NCI-H187 treated with DMSO at 0.1 percent for 48 hours (cell line): ENCODE measurements around the gene FAM3A.
"Not testable (repeated sequence)": the region's sequence is repeated elsewhere in the genome, so short reads cannot be mapped to it uniquely, and the experiment has no call there.

Experiments
- DNase-seq: peaks from one replicate; lab custom pipeline; 2025; lab: John Stamatoyannopoulos, UW

The FAM3A gene

GRCh38 chrX:154502989-154503388 is 13.0 kb downstream of the FAM3A start:
- no peak for DNase-seq

- no peak for DNase-seq
Measured at GRCh38 chrX:154502098-154502497, 13.9 kb downstream of the FAM3A start.

- DNase-seq, result not testable (repeated sequence)
Measured at GRCh38 chrX:154501423-154501822, 14.6 kb downstream of the FAM3A start.

GRCh38 chrX:154496591-154497137 is 19.4 kb downstream of the FAM3A start:
- DNase-seq, result not testable (repeated sequence)

GRCh38 chrX:154495472-154495922 is 20.5 kb downstream of the FAM3A start:
- DNase-seq, result no peak

- no peak for DNase-seq
Measured at GRCh38 chrX:154494715-154495114, 21.3 kb downstream of the FAM3A start.

GRCh38 chrX:154490414-154491083 is 25.5 kb downstream of the FAM3A start, which contains the start of gene SLC10A3:
SLC10A3 (minus strand) TSS chrX:154490629; CDS start chrX:154488940, 1,689 bp downstream.
- DNase-seq, result peak; percentile 67

GRCh38 chrX:154490021-154490413 is 26.0 kb downstream of the FAM3A start:
- no peak for DNase-seq

GRCh38 chrX:154489182-154489581 is 26.9 kb downstream of the FAM3A start:
- DNase-seq, result no peak

- DNase-seq, result no peak
Measured at GRCh38 chrX:154488336-154489075, 27.5 kb downstream of the FAM3A start.

GRCh38 chrX:154487518-154488290 is 28.3 kb downstream of the FAM3A start:
- no peak for DNase-seq

GRCh38 chrX:154486396-154487207 is 29.4 kb downstream of the FAM3A start, which contains the start of gene UBL4A:
UBL4A (minus strand) TSS chrX:154486615; CDS start chrX:154486584, 31 bp downstream.
- no peak for DNase-seq

- no peak for DNase-seq
Measured at GRCh38 chrX:154486052-154486395, 30.0 kb downstream of the FAM3A start.

- no peak for DNase-seq
Measured at GRCh38 chrX:154485150-154486051, 30.6 kb downstream of the FAM3A start.

GRCh38 chrX:154484255-154485149 is 31.5 kb downstream of the FAM3A start:
- DNase-seq, result no peak

- DNase-seq, result no peak
Measured at GRCh38 chrX:154483325-154483724, 32.7 kb downstream of the FAM3A start.

GRCh38 chrX:154482786-154483185 is 33.2 kb downstream of the FAM3A start:
- DNase-seq, result no peak

GRCh38 chrX:154481911-154482601 is 34.0 kb downstream of the FAM3A start:
- DNase-seq, result no peak

GRCh38 chrX:154481195-154481594 is 34.8 kb downstream of the FAM3A start:
- no peak for DNase-seq
